Lower leg skin (tissue), 3 donors: ENCODE results near the gene CELF5.

ENCODE experiments used
- POLR2A ChIP-seq, 2 donors: fragments of 450-650 bp; IDR thresholded peaks; one replicate each; pipeline ENCODE4 v1.6.1; 2016 to 2017; ENCODE audit warnings: antibody characterized with exemption in 2 of 2, mild to moderate bottlenecking in 1 of 2, moderate library complexity in 1 of 2
- TF ChIP-seq, protein P1 (sequence below), 3 donors: fragments of 450-650 bp; IDR thresholded peaks; one replicate each; pipeline ENCODE4 v1.5.1; 2016; ENCODE audit warnings: antibody characterized with exemption in 3 of 3, mild to moderate bottlenecking in 3 of 3, moderate library complexity in 2 of 3

DNA sequence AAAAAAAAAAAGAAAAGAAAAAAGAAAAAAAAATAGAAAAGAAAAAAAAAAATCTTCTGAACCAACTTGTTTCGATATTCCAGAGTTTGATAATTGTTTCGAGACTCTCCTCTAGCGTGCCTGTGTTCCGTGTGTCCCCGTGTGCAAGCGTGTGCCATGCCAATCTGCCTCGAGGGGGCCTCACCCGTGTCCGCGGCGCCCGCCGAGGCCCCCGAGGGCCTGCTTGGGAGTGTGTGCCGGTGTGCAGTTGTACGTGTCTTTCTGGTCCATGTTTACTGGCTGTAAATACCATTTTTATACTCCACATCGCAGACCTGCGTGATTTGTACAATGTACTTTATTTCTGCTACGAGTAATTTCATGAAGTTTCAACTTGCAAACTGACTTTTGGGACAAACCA, 72.0 kb downstream of the CELF5 start:
- no peak for TF ChIP-seq POLR2A (IDR thresholded peaks at IDR 0.05)
- TF ChIP-seq, protein P1, sequence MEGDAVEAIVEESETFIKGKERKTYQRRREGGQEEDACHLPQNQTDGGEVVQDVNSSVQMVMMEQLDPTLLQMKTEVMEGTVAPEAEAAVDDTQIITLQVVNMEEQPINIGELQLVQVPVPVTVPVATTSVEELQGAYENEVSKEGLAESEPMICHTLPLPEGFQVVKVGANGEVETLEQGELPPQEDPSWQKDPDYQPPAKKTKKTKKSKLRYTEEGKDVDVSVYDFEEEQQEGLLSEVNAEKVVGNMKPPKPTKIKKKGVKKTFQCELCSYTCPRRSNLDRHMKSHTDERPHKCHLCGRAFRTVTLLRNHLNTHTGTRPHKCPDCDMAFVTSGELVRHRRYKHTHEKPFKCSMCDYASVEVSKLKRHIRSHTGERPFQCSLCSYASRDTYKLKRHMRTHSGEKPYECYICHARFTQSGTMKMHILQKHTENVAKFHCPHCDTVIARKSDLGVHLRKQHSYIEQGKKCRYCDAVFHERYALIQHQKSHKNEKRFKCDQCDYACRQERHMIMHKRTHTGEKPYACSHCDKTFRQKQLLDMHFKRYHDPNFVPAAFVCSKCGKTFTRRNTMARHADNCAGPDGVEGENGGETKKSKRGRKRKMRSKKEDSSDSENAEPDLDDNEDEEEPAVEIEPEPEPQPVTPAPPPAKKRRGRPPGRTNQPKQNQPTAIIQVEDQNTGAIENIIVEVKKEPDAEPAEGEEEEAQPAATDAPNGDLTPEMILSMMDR (IDR thresholded peaks at IDR 0.05): no peak
